Suprapubic skin (tissue), 4 donors: ENCODE measurements around the gene CCBE1. TPM values are rescaled to one million over a fixed set of nuclear protein-coding genes. Genes with fewer than 3 reads are reported as not detected.

ENCODE experiments used
- DNase-seq, 2 donors: peaks; one replicate each; pipeline ENCODE4 v3.0.0-alpha.2; 2019; ENCODE audit warnings: low spot score in 2 of 2
- H3K27ac ChIP-seq: fragments of 200-600 bp; sonication (generic); one replicate; pipeline ENCODE4 v1.5.1; 2019
- H3K27me3 ChIP-seq: fragments of 200-600 bp; sonication (generic); one replicate; pipeline ENCODE4 v1.5.1; 2019
- H3K36me3 ChIP-seq: fragments of 200-600 bp; sonication (generic); one replicate; pipeline ENCODE4 v1.5.1; 2019
- H3K4me1 ChIP-seq: fragments of 200-600 bp; sonication (generic); one replicate; pipeline ENCODE4 v1.5.1; 2019
- H3K4me3 ChIP-seq: fragments of 200-600 bp; sonication (generic); one replicate; pipeline ENCODE4 v1.5.1; 2019; ENCODE audit warnings: mild to moderate bottlenecking
- H3K9me3 ChIP-seq: fragments of 200-600 bp; sonication (generic); one replicate; pipeline ENCODE4 v1.5.1; 2019
- EP300 ChIP-seq: sonication (generic); formaldehyde crosslinking; IDR thresholded peaks from one replicate; pipeline ENCODE4 v1.6.1; 2017; ENCODE audit warnings: antibody characterized with exemption
- POLR2A ChIP-seq, 2 donors: fragments of 450-650 bp; IDR thresholded peaks; one replicate each; pipeline ENCODE4 v1.6.1; 2017; ENCODE audit warnings: antibody characterized with exemption in 2 of 2, mild to moderate bottlenecking in 2 of 2, moderate library complexity in 2 of 2
- POLR2AphosphoS5 ChIP-seq, 3 donors: sonication (generic); formaldehyde crosslinking; IDR thresholded peaks; one replicate each; pipeline ENCODE4 v1.6.1; 2017; ENCODE audit warnings: antibody characterized with exemption in 3 of 3
- WGBS: methylation state at CpG from one replicate; pipeline ENCODE4 v1.1.5; 2018; 5-methylcytosine and 5-hydroxymethylcytosine counted together
- total RNA-seq, 4 donors: library from RNA; depleted of rRNA; stranded (reverse); fragments of >200 nt; gene quantifications; one replicate each; pipeline ENCODE4 v1.1.0, GENCODE V29; 2016
- TF ChIP-seq, protein P1 (sequence below), 2 donors: fragments of 200-600 bp in 1 of 2; fragments of 450-650 bp in 1 of 2; sonication (generic) in 1 of 2; IDR thresholded peaks; one replicate each; pipeline ENCODE4 v1.5.1; 2016 to 2019; ENCODE audit warnings: antibody characterized with exemption in 2 of 2, mild to moderate bottlenecking in 1 of 2, moderate library complexity in 1 of 2

Gene CCBE1
- total RNA-seq, 4 donors from 2014 or later: 0.81 to 3.7 (median 1.7) TPM

DNA sequence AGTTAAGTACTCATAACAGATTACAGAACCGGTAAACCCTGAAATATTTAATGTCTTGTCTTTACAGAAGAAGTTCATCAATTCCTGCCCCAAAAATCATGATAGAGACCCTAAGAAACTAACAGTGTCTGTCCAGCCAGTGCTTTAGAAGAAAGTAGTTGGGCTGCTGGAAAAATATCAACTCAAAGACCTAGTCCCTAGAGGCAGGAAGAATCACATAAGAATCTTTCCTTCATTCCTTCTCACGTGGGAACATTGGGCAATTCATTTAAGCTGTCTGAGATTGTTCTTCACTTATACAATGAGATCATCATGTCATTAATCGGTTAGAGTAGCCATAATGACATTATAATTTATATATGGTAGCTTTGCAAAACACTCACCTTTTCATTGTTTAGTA, 156.4 kb downstream of the CCBE1 start:
- Histone ChIP-seq H3K9me3 (no peaks in the 10 kb centered on the region), H3K4me3 (no peak overlapping the region), H3K27me3 (no peaks in the 10 kb centered on the region), H3K27ac (peak overlapping the region; percentile 19), H3K4me1 (peaks cover 7% of the 10 kb centered on the region), H3K36me3 (no peaks in the 10 kb centered on the region)
- TF ChIP-seq, protein P1, sequence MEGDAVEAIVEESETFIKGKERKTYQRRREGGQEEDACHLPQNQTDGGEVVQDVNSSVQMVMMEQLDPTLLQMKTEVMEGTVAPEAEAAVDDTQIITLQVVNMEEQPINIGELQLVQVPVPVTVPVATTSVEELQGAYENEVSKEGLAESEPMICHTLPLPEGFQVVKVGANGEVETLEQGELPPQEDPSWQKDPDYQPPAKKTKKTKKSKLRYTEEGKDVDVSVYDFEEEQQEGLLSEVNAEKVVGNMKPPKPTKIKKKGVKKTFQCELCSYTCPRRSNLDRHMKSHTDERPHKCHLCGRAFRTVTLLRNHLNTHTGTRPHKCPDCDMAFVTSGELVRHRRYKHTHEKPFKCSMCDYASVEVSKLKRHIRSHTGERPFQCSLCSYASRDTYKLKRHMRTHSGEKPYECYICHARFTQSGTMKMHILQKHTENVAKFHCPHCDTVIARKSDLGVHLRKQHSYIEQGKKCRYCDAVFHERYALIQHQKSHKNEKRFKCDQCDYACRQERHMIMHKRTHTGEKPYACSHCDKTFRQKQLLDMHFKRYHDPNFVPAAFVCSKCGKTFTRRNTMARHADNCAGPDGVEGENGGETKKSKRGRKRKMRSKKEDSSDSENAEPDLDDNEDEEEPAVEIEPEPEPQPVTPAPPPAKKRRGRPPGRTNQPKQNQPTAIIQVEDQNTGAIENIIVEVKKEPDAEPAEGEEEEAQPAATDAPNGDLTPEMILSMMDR (IDR thresholded peaks at IDR 0.05): no peak
- TF ChIP-seq POLR2A (IDR thresholded peaks at IDR 0.05) (no peak), POLR2AphosphoS5 (IDR thresholded peaks at IDR 0.05) (no peak), EP300 (no peak)
- 28% methylated on average over 3 of the region's 3 CpGs for WGBS
- no peak for DNase-seq

GRCh38 chr18:59540346-59540745, 156.9 kb downstream of the CCBE1 start:
- peaks cover 7% of the 10 kb centered on the region for H3K4me1 ChIP-seq
- TF ChIP-seq, protein P1 (IDR thresholded peaks at IDR 0.05): no peak
- TF ChIP-seq EP300: no peak
- no peaks in the 10 kb centered on the region for H3K36me3 ChIP-seq
- no peak overlapping the region for H3K4me3 ChIP-seq
- H3K27ac ChIP-seq: peak overlapping the region; percentile 19
- H3K9me3 ChIP-seq: no peaks in the 10 kb centered on the region
- DNase-seq: no peak
- H3K27me3 ChIP-seq: no peaks in the 10 kb centered on the region

GRCh38 chr18:59539108-59539507, 158.1 kb downstream of the CCBE1 start:
- H3K4me1 ChIP-seq: peaks cover 7% of the 10 kb centered on the region
- no peak for DNase-seq
- WGBS: 88% methylated on average over 4 of the region's 4 CpGs

GRCh38 chr18:59537579-59537978, 159.6 kb downstream of the CCBE1 start:
- Histone ChIP-seq H3K27me3 (no peaks in the 10 kb centered on the region), H3K4me1 (peaks cover 7% of the 10 kb centered on the region), H3K9me3 (no peaks in the 10 kb centered on the region), H3K27ac (no peak overlapping the region), H3K36me3 (no peaks in the 10 kb centered on the region), H3K4me3 (no peak overlapping the region)
- DNase-seq: no peak
- TF ChIP-seq EP300 (no peak), POLR2AphosphoS5 (IDR thresholded peaks at IDR 0.05) (no peak), POLR2A (IDR thresholded peaks at IDR 0.05) (no peak)
- TF ChIP-seq, protein P1 (IDR thresholded peaks at IDR 0.05): no peak
- 70% methylated on average over 3 of the region's 3 CpGs for WGBS

More at GRCh38 chr18:59539108-59539507, 158.1 kb downstream of the CCBE1 start:
- H3K27ac ChIP-seq: no peak overlapping the region
- H3K9me3 ChIP-seq: no peaks in the 10 kb centered on the region
- TF ChIP-seq EP300 (no peak), POLR2AphosphoS5 (IDR thresholded peaks at IDR 0.05) (no peak), POLR2A (IDR thresholded peaks at IDR 0.05) (no peak)
- TF ChIP-seq, protein P1 (IDR thresholded peaks at IDR 0.05): no peak
- no peaks in the 10 kb centered on the region for H3K36me3 ChIP-seq
- H3K27me3 ChIP-seq: no peaks in the 10 kb centered on the region
- no peak overlapping the region for H3K4me3 ChIP-seq

DNA sequence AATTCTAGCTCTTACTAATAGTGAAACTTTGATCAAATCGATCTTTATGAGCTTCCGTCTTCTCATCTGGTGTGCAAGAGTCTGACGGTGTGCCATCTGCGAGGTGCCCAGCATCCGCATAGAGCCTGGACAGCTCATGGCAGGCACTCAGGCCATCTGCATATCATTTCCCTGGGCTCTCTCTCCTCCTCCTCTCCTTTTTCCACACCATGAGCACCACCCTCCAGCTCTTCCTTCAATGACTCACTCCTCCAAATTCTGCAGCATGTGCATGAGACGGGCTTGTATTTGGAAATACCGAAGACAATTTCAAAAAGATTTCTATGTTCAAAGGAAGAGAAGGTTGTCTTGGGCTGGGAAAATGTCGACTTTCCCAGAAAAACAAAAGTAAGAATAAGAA, 161.1 kb downstream of the CCBE1 start:
- Histone ChIP-seq H3K9me3 (no peaks in the 10 kb centered on the region), H3K27me3 (no peaks in the 10 kb centered on the region), H3K27ac (no peak overlapping the region), H3K4me1 (peaks cover 7% of the 10 kb centered on the region), H3K4me3 (no peak overlapping the region), H3K36me3 (no peaks in the 10 kb centered on the region)
- WGBS: 54% methylated on average over 8 of the region's 8 CpGs
- no peak for DNase-seq
- no peak for TF ChIP-seq EP300
- no peak for TF ChIP-seq POLR2AphosphoS5 (IDR thresholded peaks at IDR 0.05)
- TF ChIP-seq, protein P1 (IDR thresholded peaks at IDR 0.05): no peak
- no peak for TF ChIP-seq POLR2A (IDR thresholded peaks at IDR 0.05)
